IPS-NIHi11 (cell line): ENCODE measurements around the gene LDB3.

Experiments used
- DNase-seq: peaks from one replicate; pipeline ENCODE4 v3.0.0; 2012; ENCODE audit warnings: mixed read lengths, low spot score

Gene LDB3

DNA sequence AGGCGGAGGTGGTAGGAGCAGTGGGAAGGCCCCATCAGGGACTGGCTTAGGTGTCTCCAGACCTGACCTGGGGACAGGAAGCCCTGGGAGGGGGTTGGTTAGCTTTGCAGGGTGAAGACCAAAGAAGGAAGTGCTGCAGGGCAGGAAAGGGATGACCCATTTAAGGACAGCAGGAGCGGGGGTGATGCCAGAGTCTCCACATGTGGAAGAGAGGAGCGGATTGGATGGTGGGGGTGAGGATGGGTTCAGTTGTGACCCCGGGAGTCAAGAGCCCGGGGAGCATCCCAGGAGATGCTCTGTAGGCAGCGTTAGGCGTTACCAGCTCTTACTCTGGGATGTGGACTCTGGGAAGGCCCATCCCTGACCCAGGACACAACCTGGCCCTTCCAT lies 3.1 kb upstream of the LDB3 start:
- no peak for DNase-seq

DNA sequence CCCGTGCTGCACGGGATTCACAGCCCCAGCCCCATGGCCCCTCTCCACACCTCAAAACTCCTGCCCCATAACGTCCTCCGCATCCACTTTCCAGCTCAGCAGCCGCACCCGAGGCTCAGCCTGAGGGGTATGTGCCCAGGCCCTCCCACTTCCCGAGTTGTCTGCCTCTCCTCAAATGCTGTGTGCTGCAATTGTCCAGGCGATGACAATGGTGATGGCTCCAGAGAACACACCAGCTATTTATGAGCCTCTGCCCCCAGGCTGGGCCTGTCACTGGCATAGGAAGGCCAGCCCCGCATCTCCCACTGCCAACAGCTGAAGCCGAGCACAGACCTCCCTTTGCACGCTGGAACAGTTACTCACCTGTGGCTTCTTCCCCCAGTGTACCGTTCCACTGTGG lies 2.4 kb upstream of the LDB3 start:
- no peak for DNase-seq

DNA sequence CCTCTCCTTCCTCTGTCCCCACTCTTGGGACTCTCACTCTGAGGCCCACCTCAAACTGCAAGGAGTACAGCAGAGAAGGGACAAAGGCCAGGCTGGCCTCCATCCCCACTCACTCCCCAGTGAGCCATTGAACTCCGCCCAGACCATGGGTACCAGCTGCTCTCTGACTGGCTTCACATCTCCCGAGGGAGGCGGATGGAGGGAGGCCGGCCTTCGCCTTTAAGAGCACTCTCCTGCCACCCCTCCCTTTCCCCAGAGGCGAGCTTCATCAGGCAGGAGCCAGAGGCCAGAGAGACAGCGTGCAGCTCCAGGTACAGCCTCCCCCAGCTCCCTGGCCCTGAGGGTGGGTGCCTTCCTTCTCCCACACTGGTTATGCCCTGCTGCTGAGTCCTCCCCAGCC lies 1.8 kb upstream of the LDB3 start:
- no peak for DNase-seq

DNA sequence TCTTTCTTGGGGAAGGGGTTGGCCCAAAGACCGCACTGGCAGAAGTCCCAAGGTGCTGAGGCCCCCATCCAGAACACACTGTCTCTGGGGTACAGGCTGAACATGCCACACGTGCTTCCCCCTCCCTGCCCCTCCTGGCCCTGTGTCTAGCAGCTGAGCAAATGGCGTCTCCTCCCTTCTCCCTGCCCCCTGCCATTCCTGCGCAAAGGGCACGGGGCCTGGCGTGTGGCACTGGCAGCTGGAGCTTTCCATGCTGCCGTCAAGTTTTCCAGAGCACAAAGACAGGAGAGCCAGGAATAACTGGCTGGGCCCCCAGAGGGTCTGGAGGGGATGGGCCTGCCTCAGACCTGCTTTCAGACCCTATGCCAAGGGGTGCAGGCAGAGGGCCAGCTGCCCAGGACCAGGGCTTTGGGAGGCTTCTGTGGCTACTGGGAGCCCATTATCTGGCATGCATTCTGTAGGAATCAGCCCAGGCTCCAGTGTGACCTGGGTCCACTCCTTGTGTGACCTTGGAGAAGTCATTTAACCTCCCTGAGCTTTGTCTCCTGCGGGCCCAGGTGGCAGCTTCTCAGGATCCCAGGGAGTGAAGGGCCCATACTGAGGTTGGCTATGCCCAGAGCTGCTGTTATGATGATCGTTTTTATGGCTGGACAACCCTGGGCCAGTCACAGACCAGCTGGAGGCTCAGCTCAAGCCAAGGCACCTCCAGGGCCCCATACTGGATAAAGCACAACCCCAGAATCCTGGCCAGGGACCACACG lies 710 bp upstream of the LDB3 start:
- no peak for DNase-seq

DNA sequence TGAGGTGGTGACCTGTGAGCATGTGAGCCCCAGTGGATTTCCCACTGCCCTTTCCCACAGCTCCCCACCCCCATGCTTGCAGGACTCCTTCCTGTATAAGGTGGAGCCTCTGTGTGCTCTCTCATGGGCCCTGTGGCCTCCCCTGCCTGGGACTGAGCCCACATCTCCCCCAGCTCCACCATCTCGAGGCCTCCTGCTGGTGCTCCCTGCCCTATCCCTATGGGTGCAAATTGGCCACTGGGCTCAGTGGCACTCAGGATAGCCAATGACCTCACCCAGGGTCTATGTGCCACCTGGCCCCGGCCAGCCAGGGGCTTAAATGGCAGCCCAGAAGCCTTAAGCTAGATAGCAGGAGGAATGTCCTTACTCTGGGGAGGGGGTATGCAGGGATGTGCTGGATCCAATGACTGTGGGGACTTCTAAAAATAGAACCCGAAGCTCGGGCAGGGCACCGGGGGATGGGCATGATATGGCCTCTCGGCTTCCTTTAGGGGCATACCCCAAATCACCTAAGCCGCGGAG lies 2.0 kb downstream of the LDB3 start:
- no peak for DNase-seq

DNA sequence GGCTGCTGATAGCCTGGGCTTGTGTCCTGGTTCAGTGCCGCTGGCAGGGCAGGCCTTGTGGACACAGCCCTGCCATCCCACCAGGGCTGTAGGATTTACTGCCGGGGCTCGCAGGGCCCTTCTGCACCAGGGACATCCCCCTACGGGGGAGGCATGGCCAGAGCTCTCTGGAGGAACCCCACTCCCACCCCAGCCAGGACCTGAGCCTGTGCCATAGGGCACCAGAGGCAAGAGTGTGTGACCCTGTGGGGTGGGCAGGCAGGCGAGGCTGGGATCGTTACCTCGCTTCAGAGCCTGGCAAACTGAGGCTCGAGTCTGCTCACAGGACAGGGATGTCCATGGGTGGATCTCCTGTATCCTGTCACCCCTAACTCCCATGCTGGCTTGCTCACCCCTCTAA lies 2.6 kb downstream of the LDB3 start:
- DNase-seq = no peak

DNA sequence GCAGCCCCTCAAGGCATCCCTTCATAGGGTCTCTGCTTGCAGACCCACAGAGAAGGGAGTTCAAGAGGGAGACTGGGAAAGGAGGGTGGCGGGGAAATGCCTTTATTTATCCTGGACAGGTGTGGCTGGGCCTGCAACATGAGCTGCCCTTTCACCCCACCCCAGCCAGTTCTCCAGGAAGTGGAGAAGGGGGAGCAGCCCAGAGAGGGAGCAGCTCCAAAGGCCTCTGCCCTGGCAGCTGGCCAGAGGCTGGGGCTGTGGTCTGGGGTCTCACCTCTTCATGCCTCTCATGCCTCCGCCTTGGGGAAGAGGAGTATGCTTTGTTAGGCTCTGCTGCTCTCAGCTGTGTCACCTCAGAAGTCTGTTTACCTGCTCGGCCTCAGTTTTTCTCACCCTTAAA lies 3.1 kb downstream of the LDB3 start:
- DNase-seq = peak; percentile 53

DNA sequence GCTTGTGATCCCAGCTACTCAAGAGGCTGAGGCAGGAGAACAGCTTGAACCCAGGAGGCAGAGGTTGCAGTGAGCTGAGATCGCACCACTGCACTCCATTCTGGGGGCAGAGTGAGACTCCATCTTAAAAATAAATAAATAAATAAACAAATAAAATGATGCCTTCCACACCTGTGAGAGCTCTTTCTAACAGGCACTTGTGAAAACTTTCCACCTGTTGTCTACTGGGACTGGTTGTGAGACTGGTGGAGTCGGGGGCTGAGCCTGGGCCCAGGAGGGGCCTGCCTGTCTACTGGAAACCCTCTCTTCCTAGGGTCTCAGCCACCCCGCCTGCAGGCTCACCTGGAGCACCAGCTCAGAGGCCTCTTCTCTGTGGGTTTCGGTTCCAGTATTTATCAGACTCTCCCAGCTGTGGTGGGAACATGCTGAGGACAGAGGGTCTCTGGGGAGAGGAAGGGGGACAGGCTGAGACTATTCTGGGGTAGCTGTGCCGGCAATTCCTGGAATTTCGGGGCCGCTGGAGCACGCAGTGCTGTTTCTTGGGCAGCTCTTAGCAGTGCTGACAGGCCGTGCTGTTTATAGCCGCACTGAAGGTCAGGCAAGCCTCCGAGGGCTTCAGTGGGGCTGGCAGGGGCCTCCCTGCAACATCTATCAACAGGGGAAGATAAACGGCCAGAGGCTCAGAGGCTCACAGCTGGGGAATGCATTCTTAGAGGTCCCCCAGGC lies 3.8 kb downstream of the LDB3 start:
- peak; percentile 47 for DNase-seq

DNA sequence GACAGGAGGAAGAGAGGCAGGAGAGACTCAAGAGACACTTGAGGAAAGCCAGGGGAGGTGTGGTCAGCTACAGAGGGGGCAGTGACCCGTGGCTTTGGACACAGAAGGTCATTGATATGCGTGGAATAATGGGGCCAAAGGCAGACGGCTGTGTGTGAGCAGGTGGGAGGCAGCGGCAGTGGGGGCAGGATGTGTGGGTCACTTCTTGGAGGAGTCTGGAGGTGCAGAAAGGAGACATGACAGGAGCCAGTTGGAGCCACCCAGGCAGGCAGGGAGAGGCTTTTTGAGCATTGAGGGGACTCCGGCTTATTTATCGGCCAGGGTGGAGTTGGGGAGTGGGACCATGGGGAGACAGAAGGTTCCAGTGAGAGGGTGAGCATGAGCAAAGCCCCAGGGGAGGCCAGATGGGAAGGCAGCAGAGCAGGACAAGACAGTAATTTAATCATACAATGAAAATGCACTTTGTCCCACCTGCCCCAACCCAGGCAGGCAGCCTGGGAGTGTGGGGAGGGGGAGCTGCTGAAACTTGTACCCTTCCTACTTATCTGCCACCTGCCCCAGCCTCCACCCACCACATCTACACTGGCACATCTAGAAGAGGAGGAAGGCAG lies 5.0 kb downstream of the LDB3 start:
- DNase-seq = no peak

DNA sequence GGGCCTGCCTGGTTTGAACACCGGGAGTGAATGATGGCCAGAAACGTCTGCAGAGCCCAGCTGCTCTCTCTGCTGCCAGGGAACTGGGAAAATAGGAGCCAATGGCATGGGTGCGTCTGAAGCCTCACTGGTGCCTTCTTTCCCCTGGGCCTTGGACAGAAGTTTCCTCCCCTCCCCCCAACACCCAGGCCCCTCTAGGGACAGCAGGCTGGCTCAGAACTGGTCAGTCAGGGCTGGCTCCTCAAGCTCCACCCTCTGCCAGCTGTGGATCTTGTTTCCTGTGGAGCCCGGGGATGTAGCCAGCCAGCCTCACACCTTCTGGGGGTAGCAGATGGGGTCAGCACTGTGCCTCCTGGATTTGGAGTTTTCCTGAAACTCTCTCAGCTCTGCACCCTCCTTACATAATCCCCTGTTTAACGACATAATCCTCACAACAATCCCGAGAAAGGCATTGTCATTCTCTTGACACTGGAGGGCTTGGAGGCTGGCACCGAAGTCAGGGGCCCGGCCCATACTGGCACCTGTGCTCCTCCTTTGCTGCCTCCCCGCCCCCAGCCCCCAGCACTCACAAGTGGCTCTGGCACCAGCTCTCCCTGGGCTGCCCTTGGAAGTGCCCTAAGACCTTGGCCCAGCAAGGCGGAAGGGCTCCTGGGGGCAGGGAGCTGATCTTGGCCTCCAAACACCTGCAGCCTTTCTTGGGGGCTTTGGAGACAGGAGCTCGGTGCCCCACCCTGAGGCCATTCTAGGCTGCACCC lies 5.7 kb downstream of the LDB3 start:
- peak; percentile 79 for DNase-seq

DNA sequence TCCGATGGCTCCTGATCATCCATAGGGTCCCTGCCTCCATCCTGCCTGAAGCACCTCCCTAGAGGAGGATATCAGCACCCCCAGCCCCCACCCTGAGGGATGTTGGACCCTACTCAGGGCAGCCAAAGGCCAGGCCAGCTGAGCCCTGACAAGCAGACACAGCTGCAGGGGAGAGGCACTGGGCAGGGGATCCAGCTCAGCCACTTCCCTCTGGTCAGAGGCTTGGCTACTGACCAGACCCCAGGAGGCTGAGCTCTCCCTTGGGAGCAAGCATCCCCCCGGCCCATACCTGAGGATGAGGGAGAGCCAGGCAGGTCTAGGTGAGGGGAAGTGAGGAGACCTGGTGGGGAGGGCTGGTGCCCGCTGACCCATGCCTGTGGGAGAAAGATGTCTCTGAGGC lies 6.6 kb downstream of the LDB3 start:
- no peak for DNase-seq

DNA sequence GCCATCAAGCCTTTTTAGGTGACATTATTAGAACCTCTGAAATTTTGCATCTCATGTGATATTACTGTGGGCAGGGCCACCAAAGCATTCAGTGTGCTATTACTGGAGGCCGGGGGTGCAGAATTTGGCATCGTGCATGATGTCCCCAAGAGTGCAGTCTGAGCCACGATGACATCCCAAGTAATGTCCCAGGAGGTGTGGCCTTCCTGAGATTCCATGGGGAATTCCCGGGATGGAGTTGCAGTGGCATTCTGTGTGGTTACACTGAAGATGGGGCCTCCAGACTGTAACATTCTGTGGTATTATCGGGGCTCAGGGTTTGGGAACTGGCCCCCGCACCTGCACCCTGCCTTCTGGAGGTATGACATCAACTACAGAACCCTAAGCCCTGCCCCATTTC lies 9.1 kb downstream of the LDB3 start:
- DNase-seq = no peak

DNA sequence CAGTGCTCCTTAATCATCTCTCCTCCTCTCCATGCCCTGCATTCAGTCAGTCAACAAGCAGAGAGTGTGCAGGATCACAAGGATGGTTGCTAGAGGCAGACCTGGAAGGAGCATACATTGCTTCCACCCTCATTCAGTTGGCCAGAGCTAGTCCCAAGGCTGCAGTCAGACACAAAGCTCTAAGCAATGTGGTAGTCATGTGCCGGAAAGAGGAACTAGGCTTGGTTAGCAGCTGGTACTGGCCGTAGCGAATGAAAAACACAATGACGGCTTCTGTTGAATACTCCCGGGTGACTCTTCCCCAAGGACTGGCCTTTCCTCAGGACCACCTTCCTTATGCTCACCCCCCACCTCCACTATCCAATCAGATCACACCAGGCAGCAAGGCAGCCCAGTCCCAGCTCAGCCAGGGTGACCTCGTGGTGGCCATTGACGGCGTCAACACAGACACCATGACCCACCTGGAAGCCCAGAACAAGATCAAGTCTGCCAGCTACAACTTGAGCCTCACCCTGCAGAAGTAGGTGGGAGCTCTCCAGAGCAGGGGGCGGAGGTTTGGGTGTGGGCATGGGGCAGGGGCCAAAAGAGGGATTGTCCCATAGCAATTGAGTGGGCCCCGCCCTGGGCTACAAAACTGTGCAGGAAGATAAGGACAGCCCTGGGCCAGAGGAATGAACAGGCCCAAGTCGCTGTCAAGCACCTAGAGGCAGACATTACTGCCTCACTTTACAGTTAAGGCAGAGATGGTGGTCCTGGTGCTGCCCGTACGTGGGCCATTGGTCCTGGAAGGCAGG lies 10.9 kb downstream of the LDB3 start:
- DNase-seq = no peak

DNA sequence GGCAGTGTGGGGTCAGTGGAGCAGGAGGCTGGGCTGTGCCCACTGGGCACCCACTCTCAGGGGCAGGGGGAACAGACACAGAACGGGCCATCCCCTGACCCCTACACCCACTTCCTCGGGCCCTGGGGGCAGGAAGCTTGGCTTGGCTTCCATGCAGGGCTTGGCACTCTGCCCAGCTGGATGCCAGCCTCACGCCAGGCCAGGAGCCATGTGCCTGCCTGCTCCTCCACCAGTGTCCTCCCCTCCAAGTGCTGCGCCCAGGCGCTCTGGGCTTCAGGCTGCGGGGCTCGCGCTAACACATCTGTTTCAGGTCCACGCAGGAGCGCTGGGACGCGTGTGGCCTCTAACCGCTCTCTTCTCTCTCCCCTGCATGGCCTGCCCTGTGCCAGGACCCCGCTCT lies 12.7 kb downstream of the LDB3 start:
- DNase-seq = no peak

DNA sequence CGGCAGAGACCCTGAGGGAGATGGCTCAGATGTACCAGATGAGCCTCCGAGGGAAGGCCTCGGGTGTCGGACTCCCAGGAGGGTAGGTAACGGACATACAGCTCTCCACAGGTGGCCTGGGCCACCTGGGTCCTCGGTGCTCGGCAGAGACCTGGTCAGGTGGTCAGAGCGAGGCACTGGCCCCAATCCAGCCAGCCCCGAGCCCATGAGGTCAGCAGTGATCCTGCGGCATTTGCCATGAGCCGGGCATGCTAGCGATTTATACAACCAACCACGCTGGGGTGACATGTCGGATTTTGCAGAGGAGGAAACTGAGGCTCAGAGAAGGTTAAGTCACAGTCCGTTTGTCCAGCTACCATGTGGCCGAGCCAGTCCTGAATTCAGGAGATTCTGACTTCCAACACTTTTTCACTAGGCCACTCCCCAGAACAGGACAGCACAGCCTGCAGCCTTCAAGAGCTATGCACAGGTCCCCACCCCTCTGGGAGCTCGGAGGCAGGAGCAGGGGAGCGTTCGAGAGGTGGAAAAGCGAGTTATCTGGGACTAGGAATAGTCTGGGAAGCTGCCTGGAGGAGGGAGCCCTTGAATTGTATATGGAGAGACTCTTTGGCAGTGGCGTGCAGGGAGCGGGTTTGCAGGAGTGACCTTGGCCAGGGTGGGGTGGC lies 13.5 kb downstream of the LDB3 start:
- no peak for DNase-seq

DNA sequence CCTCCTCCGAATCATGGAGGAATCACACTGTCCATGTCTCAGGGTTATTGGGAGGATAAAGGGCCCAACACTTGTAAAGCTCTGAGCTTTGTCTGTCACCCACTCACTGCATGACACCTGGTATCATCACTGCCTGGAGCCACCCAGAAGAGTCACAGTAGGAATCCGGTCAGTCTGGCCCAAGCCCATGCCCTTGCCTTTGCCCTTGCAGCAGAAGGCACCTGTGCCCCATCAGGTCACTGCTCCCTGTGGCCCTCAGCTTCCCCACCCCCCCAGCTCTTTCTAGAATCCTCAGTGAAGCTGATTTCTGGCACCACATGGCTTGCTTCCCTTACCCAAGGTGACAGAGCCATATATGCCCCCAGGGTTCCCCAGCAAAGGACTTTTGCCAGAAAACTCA lies 14.4 kb downstream of the LDB3 start:
- no peak for DNase-seq

DNA sequence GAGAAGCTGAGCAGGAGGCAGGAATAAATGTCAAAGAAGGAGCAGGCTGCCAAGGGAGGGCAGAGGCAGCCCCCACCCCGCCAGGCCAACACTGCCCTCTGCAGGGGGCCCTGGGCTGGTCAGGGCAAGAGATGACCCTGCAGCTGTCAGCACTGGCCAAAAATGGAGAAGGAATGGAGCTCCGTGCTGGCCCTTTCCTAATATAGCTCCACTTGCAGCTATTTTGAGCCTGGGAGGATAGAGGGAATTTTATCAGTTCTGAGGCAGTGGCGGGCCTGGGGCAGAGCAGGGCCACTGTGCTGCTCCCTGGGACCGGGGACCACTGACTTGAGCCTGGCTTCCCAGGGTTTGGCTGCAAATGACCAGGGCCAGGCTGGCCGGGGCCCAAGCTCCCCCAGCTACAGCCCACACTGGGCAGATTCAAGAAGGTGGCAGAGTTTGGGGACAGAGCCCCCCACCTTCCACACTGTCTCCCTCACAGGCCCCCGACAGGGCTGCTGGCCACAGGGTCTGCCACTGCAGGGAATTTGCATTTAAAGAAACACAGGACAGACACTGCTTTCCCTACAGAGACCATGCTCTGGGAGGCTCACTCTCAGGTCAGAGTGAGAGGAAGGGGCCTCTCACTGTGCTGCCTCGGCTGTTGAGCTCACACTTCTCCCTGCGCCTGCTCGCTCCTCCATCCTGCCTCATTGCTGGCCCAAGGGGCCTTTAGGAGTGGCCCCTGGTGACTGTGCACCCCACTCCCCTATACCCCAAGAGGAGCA lies 16.2 kb downstream of the LDB3 start:
- peak; percentile 75 for DNase-seq

DNA sequence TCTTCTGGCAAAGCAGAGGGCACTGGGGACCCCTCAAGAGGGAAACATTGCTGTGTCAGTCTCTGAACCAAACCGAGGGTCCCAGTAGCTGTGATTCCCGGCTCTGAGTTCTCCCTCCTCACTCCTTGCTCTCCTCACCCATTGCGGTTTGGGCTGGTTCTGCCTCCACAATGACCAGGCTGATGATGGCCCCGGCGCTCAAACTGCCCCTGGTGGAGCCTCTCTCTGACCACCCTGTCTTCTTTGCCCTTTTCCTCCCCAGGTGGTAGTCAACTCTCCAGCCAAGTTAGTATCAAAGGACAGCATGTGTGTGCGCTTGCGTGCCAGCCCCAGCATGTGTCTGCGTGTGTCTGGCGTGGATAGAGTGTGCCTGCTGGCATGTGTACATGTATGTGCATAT lies 17.1 kb downstream of the LDB3 start:
- DNase-seq = no peak

DNA sequence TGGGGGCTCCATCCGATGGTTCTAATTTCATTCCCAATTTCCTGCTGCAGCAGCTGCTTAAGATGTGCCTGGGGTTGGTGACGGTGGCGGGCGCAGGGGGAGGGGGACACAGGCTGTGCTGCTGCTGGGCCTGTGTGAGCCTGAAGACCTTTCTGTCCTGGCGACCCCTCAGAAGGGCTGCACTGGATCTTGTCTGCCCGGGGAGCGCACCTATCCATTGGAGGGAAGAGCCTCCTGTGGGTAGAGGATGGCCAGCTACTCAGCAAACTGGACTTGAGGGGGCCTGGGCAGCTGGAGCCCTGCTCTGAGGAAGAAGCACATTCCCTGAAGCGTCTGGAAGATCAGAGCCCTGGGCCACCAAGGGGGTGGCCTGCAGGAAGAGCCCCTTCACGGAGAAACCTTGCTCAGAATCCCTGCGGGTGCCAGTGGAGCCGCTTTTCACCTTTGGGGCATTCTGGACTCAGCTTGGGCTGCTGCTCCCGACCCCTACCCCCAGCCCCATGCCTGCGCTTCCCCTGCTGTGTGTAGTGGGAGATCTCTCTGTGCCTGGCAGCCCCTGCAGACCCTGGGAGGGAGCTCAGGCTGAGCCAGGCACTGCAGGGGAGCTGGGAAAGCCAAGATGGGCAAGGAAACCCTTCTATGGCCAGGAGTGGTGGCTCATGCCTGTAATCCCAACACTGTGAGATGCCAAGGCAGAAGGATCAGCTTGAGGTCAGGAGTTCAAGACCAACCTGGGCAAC lies 17.8 kb downstream of the LDB3 start:
- no peak for DNase-seq

DNA sequence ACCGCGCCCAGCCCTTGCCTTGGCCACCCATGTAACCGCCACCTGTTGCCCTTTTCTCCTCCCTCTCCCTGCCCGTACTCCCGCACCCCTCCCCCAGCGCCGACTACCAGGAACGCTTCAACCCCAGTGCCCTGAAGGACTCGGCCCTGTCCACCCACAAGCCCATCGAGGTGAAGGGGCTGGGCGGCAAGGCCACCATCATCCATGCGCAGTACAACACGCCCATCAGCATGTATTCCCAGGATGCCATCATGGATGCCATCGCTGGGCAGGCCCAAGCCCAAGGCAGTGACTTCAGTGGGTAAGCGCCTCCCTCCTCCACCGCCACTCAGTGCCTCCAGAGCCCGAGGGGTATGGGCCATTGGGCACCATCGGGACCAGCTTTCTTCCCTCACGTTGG lies 18.7 kb downstream of the LDB3 start:
- DNase-seq = no peak
